22Rv1 (cell line): ENCODE results near the gene SLC1A5.

ENCODE experiments used
- CTCF ChIP-seq: fragments of 450-650 bp; IDR thresholded peaks from 2 replicates; pipeline ENCODE4 v1.5.1; 2017; ENCODE audit warnings: mild to moderate bottlenecking
- ZFX ChIP-seq: fragments of 450-650 bp; IDR thresholded peaks from 2 replicates; pipeline ENCODE4 v1.6.1; 2017; ENCODE audit warnings: antibody characterized with exemption, borderline replicate concordance

- TF ChIP-seq CTCF: peak; percentile 98
- no peak for TF ChIP-seq ZFX
These were observed 59.6 kb downstream of the SLC1A5 start for GRCh38 chr19:46728693-46729339.
